ENCODE data around the gene SLCO1B1.

DNA sequence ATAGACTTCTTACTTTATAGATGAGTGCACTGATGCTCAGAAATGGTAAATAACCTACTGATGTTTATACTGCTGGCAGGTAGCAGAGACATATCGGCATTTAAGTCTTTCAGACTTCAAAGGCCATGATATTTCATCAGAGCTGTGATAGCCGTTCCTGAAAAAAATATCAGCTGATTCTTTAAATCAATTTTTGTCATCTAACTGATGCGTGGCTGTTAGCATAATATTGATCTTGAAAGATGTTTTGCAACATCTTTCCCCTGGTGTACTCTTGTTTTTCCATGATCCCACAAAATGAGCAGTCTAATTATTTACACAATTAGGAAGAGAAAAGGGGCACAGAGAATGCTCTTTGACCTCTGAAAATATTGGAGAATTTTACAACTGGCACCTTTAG is 1.6 kb upstream of the SLCO1B1 start:
- TF ChIP-seq, protein P1, sequence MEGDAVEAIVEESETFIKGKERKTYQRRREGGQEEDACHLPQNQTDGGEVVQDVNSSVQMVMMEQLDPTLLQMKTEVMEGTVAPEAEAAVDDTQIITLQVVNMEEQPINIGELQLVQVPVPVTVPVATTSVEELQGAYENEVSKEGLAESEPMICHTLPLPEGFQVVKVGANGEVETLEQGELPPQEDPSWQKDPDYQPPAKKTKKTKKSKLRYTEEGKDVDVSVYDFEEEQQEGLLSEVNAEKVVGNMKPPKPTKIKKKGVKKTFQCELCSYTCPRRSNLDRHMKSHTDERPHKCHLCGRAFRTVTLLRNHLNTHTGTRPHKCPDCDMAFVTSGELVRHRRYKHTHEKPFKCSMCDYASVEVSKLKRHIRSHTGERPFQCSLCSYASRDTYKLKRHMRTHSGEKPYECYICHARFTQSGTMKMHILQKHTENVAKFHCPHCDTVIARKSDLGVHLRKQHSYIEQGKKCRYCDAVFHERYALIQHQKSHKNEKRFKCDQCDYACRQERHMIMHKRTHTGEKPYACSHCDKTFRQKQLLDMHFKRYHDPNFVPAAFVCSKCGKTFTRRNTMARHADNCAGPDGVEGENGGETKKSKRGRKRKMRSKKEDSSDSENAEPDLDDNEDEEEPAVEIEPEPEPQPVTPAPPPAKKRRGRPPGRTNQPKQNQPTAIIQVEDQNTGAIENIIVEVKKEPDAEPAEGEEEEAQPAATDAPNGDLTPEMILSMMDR (IDR thresholded peaks at IDR 0.05), result no peak
- no peak for TF ChIP-seq EZH2 (IDR thresholded peaks at IDR 0.05; ENCODE audit: borderline replicate concordance, insufficient read depth, low read depth, low read length, poor library complexity, severe bottlenecking)

Data from B cell (primary cell).